Measurements from ENCODE around the gene ADGRL1.
"Not testable (repeated sequence)": the region's sequence is repeated elsewhere in the genome, so short reads cannot be mapped to it uniquely, and the experiment has no call there.

- not testable (repeated sequence) for TF ChIP-seq ZFX (IDR thresholded peaks at IDR 0.05); EZH2phosphoT487 (IDR thresholded peaks at IDR 0.05; ENCODE audit: borderline replicate concordance); CTCF (IDR thresholded peaks at IDR 0.05 in 2 of 3, conservative IDR thresholded peaks at IDR 0.05 in 1 of 3; ENCODE audit: borderline replicate concordance in 1 of 3, insufficient read depth in 1 of 3, low read depth in 2 of 3, low read length in 2 of 3); CEBPB (IDR thresholded peaks at IDR 0.05; ENCODE audit: low read depth); POLR2AphosphoS5 (IDR thresholded peaks at IDR 0.05; ENCODE audit: low read depth, low read length); SP1 (IDR thresholded peaks at IDR 0.05; ENCODE audit: low read depth); YY1 (IDR thresholded peaks at IDR 0.05; ENCODE audit: extremely low read depth, insufficient replicate concordance, low read depth, low read length); EZH2 (IDR thresholded peaks at IDR 0.05); FOSL1 (IDR thresholded peaks at IDR 0.05; ENCODE audit: low read depth); POLR2A (IDR thresholded peaks at IDR 0.05; ENCODE audit: borderline replicate concordance, extremely low read depth, insufficient read depth, insufficient read length); REST (IDR thresholded peaks at IDR 0.05; ENCODE audit: low read depth); RAD21 (IDR thresholded peaks at IDR 0.05; ENCODE audit: low read depth); MAX (IDR thresholded peaks at IDR 0.05)
Observed at GRCh38 chr19:14195216-14195615, 10.8 kb downstream of the ADGRL1 start.
